H9 (cell line): ENCODE measurements around the gene FAM20A. TPM values are rescaled to one million over a fixed set of nuclear protein-coding genes. Genes with fewer than 3 reads are reported as not detected.

ENCODE experiments used
- DNase-seq: peaks from one replicate; pipeline ENCODE4 v3.0.0-alpha.2; 2017
- H2AFZ ChIP-seq: one replicate; pipeline ENCODE4 v1.6.1; 2013; ENCODE audit warnings: mild to moderate bottlenecking, low read length, control low read depth, moderate library complexity
- H2AK5ac ChIP-seq: 2 replicates; pipeline ENCODE4 v1.6.1; 2013; ENCODE audit warnings: low read length, control low read depth, mixed read lengths; ENCODE audit not compliant: insufficient read length
- H2BK120ac ChIP-seq: one replicate; pipeline ENCODE4 v1.6.1; 2013; ENCODE audit warnings: low read depth, mild to moderate bottlenecking, low read length, control low read depth, inconsistent platforms; ENCODE audit not compliant: poor library complexity, severe bottlenecking
- H2BK12ac ChIP-seq: 2 replicates; pipeline ENCODE4 v1.6.1; 2013; ENCODE audit warnings: low read length, control low read depth, mixed read lengths, low read depth; ENCODE audit not compliant: insufficient read length
- H2BK15ac ChIP-seq: 2 replicates; pipeline ENCODE4 v1.6.1; 2013; ENCODE audit warnings: low read depth, low read length, control low read depth
- H2BK20ac ChIP-seq: one replicate; pipeline ENCODE4 v1.6.1; 2013; ENCODE audit warnings: low read depth, mild to moderate bottlenecking, low read length, control low read depth, inconsistent platforms; ENCODE audit not compliant: poor library complexity, severe bottlenecking
- H2BK5ac ChIP-seq: 2 replicates; pipeline ENCODE4 v1.6.1; 2013; ENCODE audit warnings: low read length, control low read depth, mixed read lengths; ENCODE audit not compliant: insufficient read length
- H3K14ac ChIP-seq: 2 replicates; pipeline ENCODE4 v1.6.1; 2013; ENCODE audit warnings: low read length, control low read depth; ENCODE audit not compliant: insufficient read depth
- H3K18ac ChIP-seq: 2 replicates; pipeline ENCODE4 v1.6.1; 2013; ENCODE audit warnings: low read depth, mild to moderate bottlenecking, mixed read lengths, low read length, control low read depth; ENCODE audit not compliant: insufficient read length
- H3K23ac ChIP-seq: 2 replicates; pipeline ENCODE4 v1.6.1; 2013; ENCODE audit warnings: low read length, control low read depth, mixed read lengths, low read depth; ENCODE audit not compliant: insufficient read length
- H3K23me2 ChIP-seq: 2 replicates; pipeline ENCODE4 v1.6.1; 2013; ENCODE audit warnings: low read depth, mild to moderate bottlenecking, mixed read lengths, low read length, control low read depth; ENCODE audit not compliant: insufficient read length, poor library complexity, severe bottlenecking
- H3K27ac ChIP-seq: 2 replicates; pipeline ENCODE4 v1.5.1; 2013; ENCODE audit warnings: low read length, control low read depth, mixed read lengths, low read depth; ENCODE audit not compliant: insufficient read length
- H3K27me3 ChIP-seq: 2 replicates; pipeline ENCODE4 v1.6.1; 2013; ENCODE audit warnings: low read length, control low read depth, inconsistent platforms; ENCODE audit not compliant: insufficient read depth
- H3K4ac ChIP-seq: 2 replicates; pipeline ENCODE4 v1.6.1; 2013; ENCODE audit warnings: low read depth, mild to moderate bottlenecking, control low read depth, inconsistent platforms, low read length, moderate library complexity
- H3K4me1 ChIP-seq: 2 replicates; pipeline ENCODE4 v1.6.1; 2013; ENCODE audit warnings: low read length, control low read depth, inconsistent platforms; ENCODE audit not compliant: insufficient read depth
- H3K4me2 ChIP-seq: 2 replicates; pipeline ENCODE4 v1.6.1; 2013; ENCODE audit warnings: low read length, control low read depth, mixed read lengths; ENCODE audit not compliant: insufficient read length, insufficient read depth
- H3K56ac ChIP-seq: 2 replicates; pipeline ENCODE4 v1.6.1; 2013; ENCODE audit warnings: low read depth, mild to moderate bottlenecking, mixed read lengths, low read length, control low read depth; ENCODE audit not compliant: insufficient read length
- H3K79me1 ChIP-seq: 2 replicates; pipeline ENCODE4 v1.6.1; 2013; ENCODE audit warnings: low read depth, mild to moderate bottlenecking, moderate library complexity, low read length, control low read depth, inconsistent platforms; ENCODE audit not compliant: insufficient read depth, poor library complexity, severe bottlenecking
- H3K79me2 ChIP-seq: 2 replicates; pipeline ENCODE4 v1.6.1; 2013; ENCODE audit warnings: low read length, control low read depth, inconsistent platforms; ENCODE audit not compliant: insufficient read depth
- H3K9ac ChIP-seq: 2 replicates; pipeline ENCODE4 v1.6.1; 2013; ENCODE audit warnings: low read length, control low read depth, mixed read lengths; ENCODE audit not compliant: insufficient read length; ENCODE audit errors: extremely low read depth
- H3K9me3 ChIP-seq: one replicate; pipeline ENCODE4 v1.6.1; 2013; ENCODE audit warnings: low read depth, low read length, inconsistent platforms; ENCODE audit not compliant: control insufficient read depth
- H3T11ph ChIP-seq: one replicate; pipeline ENCODE4 v1.6.1; 2013; ENCODE audit warnings: mild to moderate bottlenecking, low read length, control low read depth, inconsistent platforms
- H4K20me1 ChIP-seq: one replicate; pipeline ENCODE4 v1.6.1; 2013; ENCODE audit not compliant: control insufficient read depth, insufficient read length, insufficient read depth
- H4K5ac ChIP-seq: 2 replicates; pipeline ENCODE4 v1.6.1; 2013; ENCODE audit warnings: low read depth, mild to moderate bottlenecking, mixed read lengths, low read length, control low read depth; ENCODE audit not compliant: insufficient read length
- H4K8ac ChIP-seq: replicated peaks from 2 replicates; pipeline ENCODE4 v1.6.1; 2013; ENCODE audit warnings: low read length, control low read depth, mixed read lengths, low read depth; ENCODE audit not compliant: insufficient read length
- H4K91ac ChIP-seq: 2 replicates; pipeline ENCODE4 v1.6.1; 2013; ENCODE audit warnings: low read depth, mild to moderate bottlenecking, moderate library complexity, mixed read lengths, low read length, control low read depth; ENCODE audit not compliant: insufficient read length
- H3K27ac Mint-ChIP-seq, 3 experiments: 2 replicates in 2 of 3; 3 replicates in 1 of 3; pipeline ENCODE4 v1.8.0; 2020 to 2021; ENCODE audit warnings: mixed read lengths in 3 of 3, mild to moderate bottlenecking in 1 of 3, moderate library complexity in 1 of 3
- H3K27me3 Mint-ChIP-seq: 2 replicates; pipeline ENCODE4 v1.8.0; 2021; ENCODE audit warnings: low read depth, mild to moderate bottlenecking, moderate library complexity, mixed read lengths
- H3K36me3 Mint-ChIP-seq, 3 experiments: 2 replicates in 2 of 3; 3 replicates in 1 of 3; pipeline ENCODE4 v1.8.0; 2020 to 2021; ENCODE audit warnings: low read depth in 3 of 3, mixed read lengths in 3 of 3; ENCODE audit not compliant: insufficient read depth in 1 of 3
- H3K4me1 Mint-ChIP-seq, 2 experiments: 2 replicates each; pipeline ENCODE4 v1.8.0; 2020; ENCODE audit warnings: mixed read lengths in 2 of 2
- H3K4me3 Mint-ChIP-seq, 2 experiments: 2 replicates in 1 of 2; 3 replicates in 1 of 2; pipeline ENCODE4 v1.8.0; 2020 to 2021; ENCODE audit warnings: mild to moderate bottlenecking in 2 of 2, mixed read lengths in 2 of 2, moderate library complexity in 1 of 2
- H3K9me3 Mint-ChIP-seq, 2 experiments: 2 replicates in 1 of 2; 3 replicates in 1 of 2; pipeline ENCODE4 v1.8.0; 2020; ENCODE audit warnings: mild to moderate bottlenecking in 2 of 2, mixed read lengths in 2 of 2, moderate library complexity in 1 of 2
- CTCF ChIP-seq: fragments of 200-600 bp; sonication (generic); conservative IDR thresholded peaks from 3 replicates; pipeline ENCODE4 v1.8.0; 2021; ENCODE audit warnings: antibody characterized with exemption, mild to moderate bottlenecking
- WGBS: extraction: QIAGEN DNeasy Blood & Tissue Kit; methylation state at CpG from one replicate; pipeline ENCODE4 v1.1.7; 2013; ENCODE audit warnings: missing lambda C conversion rate, low lambda C conversion rate, mixed read lengths; ENCODE audit not compliant: insufficient read length; ENCODE audit errors: extremely low coverage; 5-methylcytosine and 5-hydroxymethylcytosine counted together
- total RNA-seq: library from RNA; stranded (reverse); gene quantifications from 2 replicates; pipeline ENCODE4 v1.2.1, GENCODE V29; 2021

The FAM20A gene
- total RNA-seq, 1 experiment from 2014 or later, result 34.4 TPM

GRCh38 chr17:68507576-68507975 lies 93.6 kb downstream of the FAM20A start:
- H3K14ac ChIP-seq, result no peak overlapping the region
- no peaks in the 10 kb centered on the region for H3K9me3 ChIP-seq
- no peak overlapping the region for H3K27ac ChIP-seq
- no peak overlapping the region for H3K18ac ChIP-seq
- H3K56ac ChIP-seq, result no peak overlapping the region
- no peak overlapping the region for H3K4me2 ChIP-seq
- no peak overlapping the region for H3K27ac Mint-ChIP-seq
- no peaks in the 10 kb centered on the region for H4K20me1 ChIP-seq
- H3K23me2 ChIP-seq, result peaks cover 5% of the 10 kb centered on the region
- no peak overlapping the region for H4K91ac ChIP-seq
- H3K4me1 ChIP-seq, result no peaks in the 10 kb centered on the region; the same call in 1 of the 2 replicates
- H3T11ph ChIP-seq, result no peak overlapping the region
- H4K8ac ChIP-seq, result no peak overlapping the region
- no peak for DNase-seq
- H3K23ac ChIP-seq, result no peak overlapping the region
- H3K9me3 Mint-ChIP-seq, result no peaks in the 10 kb centered on the region
- H2BK20ac ChIP-seq, result no peak overlapping the region
- no peak overlapping the region for H2AK5ac ChIP-seq
- no peaks in the 10 kb centered on the region for H3K79me1 ChIP-seq
- no peak overlapping the region for H3K4ac ChIP-seq
- TF ChIP-seq CTCF, result no peak
- no peaks in the 10 kb centered on the region for H3K27me3 ChIP-seq
- no peak overlapping the region for H2AFZ ChIP-seq
- no peak overlapping the region for H2BK120ac ChIP-seq
- no peak overlapping the region for H3K4me3 Mint-ChIP-seq
- no peak overlapping the region for H2BK5ac ChIP-seq
- H2BK12ac ChIP-seq, result no peak overlapping the region
- no peak overlapping the region for H4K5ac ChIP-seq
- H3K9ac ChIP-seq, result no peak overlapping the region
- no peaks in the 10 kb centered on the region for H3K27me3 Mint-ChIP-seq
- WGBS, result 100% methylated on average over 2 of the region's 3 CpGs
- H2BK15ac ChIP-seq, result no peak overlapping the region
- no peaks in the 10 kb centered on the region; a peak in 1 of 7 replicates for H3K36me3 Mint-ChIP-seq
- H3K4me1 Mint-ChIP-seq, result peaks cover 20 to 31% of the 10 kb centered on the region in 2 experiments
- no peaks in the 10 kb centered on the region for H3K79me2 ChIP-seq
